IMR-90 (cell line): ENCODE measurements around the gene ATP1A1.

Experiments used
- BHLHE40 ChIP-seq: fragments of 150-350 bp; IDR thresholded peaks from 2 replicates; pipeline ENCODE4 v1.6.1; 2016; ENCODE audit warnings: mild to moderate bottlenecking, low read depth, low read length
- CEBPB ChIP-seq: IDR thresholded peaks from 2 replicates; pipeline ENCODE4 v1.6.1; 2012; ENCODE audit warnings: low read depth, low read length, improper control_type of control experiment
- CHD1 ChIP-seq: IDR thresholded peaks from 2 replicates; pipeline ENCODE4 v1.6.1; 2012; ENCODE audit warnings: low read depth, low read length, improper control_type of control experiment
- CTCF ChIP-seq: conservative IDR thresholded peaks from 2 replicates; pipeline ENCODE4 v1.5.1; 2012; ENCODE audit warnings: mild to moderate bottlenecking, low read depth, low read length, improper control_type of control experiment
- FOS ChIP-seq: fragments of 150-350 bp; IDR thresholded peaks from 2 replicates; pipeline ENCODE4 v1.6.1; 2016; ENCODE audit warnings: low read depth, low read length
- MAFK ChIP-seq: IDR thresholded peaks from 2 replicates; pipeline ENCODE4 v1.6.1; 2012; ENCODE audit warnings: low read depth, low read length, improper control_type of control experiment
- MAZ ChIP-seq: IDR thresholded peaks from 2 replicates; pipeline ENCODE4 v1.6.1; 2012; ENCODE audit warnings: low read depth, mild to moderate bottlenecking, low read length, improper control_type of control experiment, moderate library complexity, borderline replicate concordance
- MXI1 ChIP-seq: IDR thresholded peaks from 2 replicates; pipeline ENCODE4 v1.6.1; 2012; ENCODE audit warnings: low read depth, mild to moderate bottlenecking, low read length, moderate library complexity, borderline replicate concordance
- POLR2A ChIP-seq: IDR thresholded peaks from 2 replicates; pipeline ENCODE4 v1.6.1; 2012; ENCODE audit warnings: mild to moderate bottlenecking, low read depth, low read length
- RFX5 ChIP-seq: IDR thresholded peaks from 2 replicates; pipeline ENCODE4 v1.8.0; 2012; ENCODE audit warnings: low read depth, mild to moderate bottlenecking, low read length, moderate library complexity
- SMC3 ChIP-seq: fragments of 150-350 bp; IDR thresholded peaks from 2 replicates; pipeline ENCODE4 v1.6.1; 2016; ENCODE audit warnings: low read depth, mild to moderate bottlenecking, antibody characterized with exemption, low read length, moderate library complexity
- USF2 ChIP-seq: fragments of 150-350 bp; IDR thresholded peaks from 2 replicates; pipeline ENCODE4 v1.6.1; 2017; ENCODE audit warnings: mild to moderate bottlenecking, antibody characterized with exemption, low read length, low read depth

- TF ChIP-seq CTCF, result no peak
- TF ChIP-seq MAZ, result no peak
- TF ChIP-seq USF2, result no peak
- TF ChIP-seq SMC3, result no peak
- TF ChIP-seq BHLHE40, result no peak
- TF ChIP-seq CEBPB, result no peak
- TF ChIP-seq FOS, result no peak
- TF ChIP-seq POLR2A, result no peak
- TF ChIP-seq MXI1, result no peak
- no peak for TF ChIP-seq RFX5
- TF ChIP-seq CHD1, result no peak
- no peak for TF ChIP-seq MAFK
Measured at GRCh38 chr1:116433275-116434257, 60.5 kb downstream of the ATP1A1 start.
